ENCODE measurements around the gene DNAL4.

DNAL4 gene

DNA sequence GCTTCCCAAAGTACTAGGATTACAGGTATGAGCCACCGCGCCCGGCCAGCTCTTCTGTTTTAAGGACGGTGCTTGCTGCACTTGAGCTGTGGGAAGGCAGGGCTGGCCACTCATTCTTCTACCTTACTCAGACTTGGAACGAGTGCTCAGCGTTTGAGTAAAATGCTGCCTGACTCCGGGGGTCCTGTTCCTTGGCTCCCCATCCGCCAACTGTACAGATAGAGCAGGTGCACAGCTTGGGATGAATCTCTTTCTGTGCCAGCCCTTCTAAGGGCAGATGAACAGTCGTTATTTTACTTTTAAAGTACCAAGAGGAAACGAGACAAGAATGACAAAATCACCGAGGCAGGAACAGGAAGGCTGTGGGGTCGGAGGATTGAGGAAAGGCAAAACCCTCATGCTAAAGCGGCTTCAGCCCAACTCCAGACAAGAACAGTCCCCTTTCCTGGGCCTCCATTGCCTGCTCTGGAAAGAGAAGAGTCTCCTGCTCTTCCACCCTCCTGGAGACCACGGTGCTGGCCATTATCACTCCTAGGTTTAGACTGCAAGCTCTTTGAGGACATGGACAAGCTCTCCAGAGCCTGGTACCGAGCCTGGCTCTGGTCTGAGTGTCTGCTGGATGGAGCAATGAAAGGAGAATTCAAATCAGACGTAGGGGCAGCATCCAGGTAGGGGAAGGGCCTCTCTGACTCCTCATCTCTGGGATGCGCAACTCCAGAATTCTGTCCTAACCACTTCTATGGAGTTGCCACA lies 37.1 kb downstream of the DNAL4 start:
- DNase-seq (ENCODE audit: low read depth), result no peak

GRCh38 chr22:38755911-38756532 lies 37.9 kb downstream of the DNAL4 start, which contains the start of gene SUN2:
SUN2 (minus strand) TSS chr22:38755998; CDS start chr22:38752628, 3,370 bp downstream.
- DNase-seq (ENCODE audit: low read depth), result peak; percentile 89

DNA sequence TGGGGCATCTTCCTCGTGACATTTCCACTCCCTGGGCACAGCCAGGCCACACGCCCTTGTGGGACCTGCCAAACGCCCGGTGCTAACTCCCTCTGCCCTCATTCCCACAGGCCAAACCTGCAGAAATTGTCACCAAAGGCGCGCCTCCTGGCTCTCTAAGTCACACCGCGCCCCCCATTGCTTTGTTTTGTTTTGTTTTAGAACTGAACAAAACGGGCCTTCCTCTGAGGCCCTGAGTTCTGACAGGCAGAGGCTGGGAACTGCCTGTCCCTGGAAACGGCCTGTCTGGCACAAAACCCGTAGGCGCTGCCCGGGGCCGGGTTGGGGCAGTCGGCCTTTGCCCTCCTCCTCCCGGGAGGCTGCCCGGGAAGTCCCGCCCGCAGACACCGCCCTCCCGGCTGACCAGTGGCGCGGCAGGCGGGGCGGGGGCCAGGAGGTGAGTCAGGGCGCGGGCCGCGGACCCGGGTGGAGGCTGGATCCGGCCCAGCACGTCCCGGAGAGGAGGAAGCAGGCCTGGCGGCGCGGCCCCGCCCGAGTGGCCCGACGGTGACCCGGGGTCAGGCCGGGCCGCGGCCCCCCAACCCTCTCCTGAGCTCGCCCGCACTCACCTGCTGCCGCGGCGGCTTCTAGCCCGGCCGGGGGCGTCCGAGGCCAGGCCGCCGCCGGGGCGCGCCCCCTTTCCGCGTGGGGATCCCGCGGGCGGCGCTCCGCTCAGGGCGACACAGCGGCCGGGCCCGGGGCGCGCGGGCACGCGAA lies 38.6 kb downstream of the DNAL4 start:
- no peak for DNase-seq (ENCODE audit: low read depth)

DNA sequence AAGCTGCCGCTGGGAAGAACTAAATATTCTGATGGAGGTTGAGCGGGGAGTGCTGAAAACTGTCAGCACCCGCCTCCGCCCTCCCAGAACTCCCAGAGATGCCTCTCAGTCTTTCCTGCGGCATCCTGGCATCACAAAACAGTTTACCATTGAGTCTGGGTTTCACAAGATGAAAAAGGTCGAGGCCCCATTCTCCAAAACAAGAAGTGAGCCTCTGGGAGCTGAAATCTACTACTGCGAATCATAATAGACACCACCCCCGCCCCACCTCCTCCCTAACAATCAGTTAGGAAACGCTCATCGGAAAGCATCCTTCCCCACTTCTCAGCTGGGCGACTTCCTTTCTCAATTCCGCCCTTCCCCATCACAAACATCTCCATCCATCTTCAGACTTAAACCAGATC lies 39.2 kb downstream of the DNAL4 start:
- DNase-seq (ENCODE audit: low read depth), result no peak

GRCh38 chr22:38753948-38754750 lies 39.8 kb downstream of the DNAL4 start:
- no peak for DNase-seq (ENCODE audit: low read depth)

GRCh38 chr22:38751422-38752346 lies 42.3 kb downstream of the DNAL4 start:
- peak; percentile 43 for DNase-seq (ENCODE audit: low read depth)

DNA sequence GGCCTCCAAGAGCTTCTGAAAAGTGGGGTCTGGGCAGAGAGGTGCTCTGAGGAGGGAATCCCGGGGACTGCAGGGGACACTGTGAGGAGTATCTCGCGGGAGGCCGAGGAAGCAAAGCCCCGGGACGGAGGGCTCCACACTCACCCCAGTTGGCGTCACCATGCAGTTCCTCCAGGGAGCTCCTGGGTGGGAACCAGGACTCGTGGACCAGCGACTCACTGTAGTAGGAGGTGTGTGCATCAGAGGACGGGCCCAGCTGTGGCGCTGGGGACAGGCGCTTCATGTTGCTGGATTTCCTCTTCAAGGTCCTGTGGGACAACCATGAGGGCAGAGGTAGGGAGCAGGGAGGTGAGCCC lies 42.9 kb downstream of the DNAL4 start:
- no peak for DNase-seq (ENCODE audit: low read depth)

- no peak for DNase-seq (ENCODE audit: low read depth)
Measured at GRCh38 chr22:38750638-38751037, 43.3 kb downstream of the DNAL4 start.

- DNase-seq (ENCODE audit: low read depth), result no peak
Measured at GRCh38 chr22:38750104-38750503, 43.8 kb downstream of the DNAL4 start.

DNA sequence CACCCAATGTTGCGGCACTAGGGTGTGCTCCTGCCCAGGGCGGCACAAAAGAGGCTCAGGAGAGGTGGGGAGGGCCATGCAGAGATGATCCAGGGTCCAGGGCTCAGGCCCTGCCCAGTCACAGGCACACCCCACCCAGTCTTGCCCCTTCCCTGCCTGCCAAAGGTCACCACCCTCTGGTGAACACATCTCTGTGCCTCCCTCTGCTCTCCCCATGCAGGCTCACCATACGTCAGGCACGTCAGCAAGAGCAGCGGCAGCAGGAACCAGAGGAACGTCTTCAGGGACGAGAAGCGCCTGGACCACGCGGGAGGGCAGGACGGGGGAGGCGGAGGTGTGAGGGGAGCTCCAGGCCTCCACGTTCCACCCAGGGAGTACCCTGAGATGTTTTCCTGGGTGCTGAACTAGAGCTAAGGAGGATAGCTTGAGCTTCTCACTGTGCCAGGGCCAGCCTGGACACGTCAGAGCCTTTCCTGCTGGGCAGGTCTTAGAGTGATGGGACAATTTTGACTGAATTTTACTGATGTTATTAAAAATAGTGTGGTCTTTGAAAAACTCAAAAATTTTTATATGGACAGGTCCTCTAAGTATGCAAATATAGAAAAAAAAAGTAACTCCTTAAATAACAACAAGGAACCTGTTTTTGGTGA lies 45.3 kb downstream of the DNAL4 start:
- no peak for DNase-seq (ENCODE audit: low read depth)

- DNase-seq (ENCODE audit: low read depth), result no peak
Measured at GRCh38 chr22:38745676-38746460, 48.1 kb downstream of the DNAL4 start.

DNA sequence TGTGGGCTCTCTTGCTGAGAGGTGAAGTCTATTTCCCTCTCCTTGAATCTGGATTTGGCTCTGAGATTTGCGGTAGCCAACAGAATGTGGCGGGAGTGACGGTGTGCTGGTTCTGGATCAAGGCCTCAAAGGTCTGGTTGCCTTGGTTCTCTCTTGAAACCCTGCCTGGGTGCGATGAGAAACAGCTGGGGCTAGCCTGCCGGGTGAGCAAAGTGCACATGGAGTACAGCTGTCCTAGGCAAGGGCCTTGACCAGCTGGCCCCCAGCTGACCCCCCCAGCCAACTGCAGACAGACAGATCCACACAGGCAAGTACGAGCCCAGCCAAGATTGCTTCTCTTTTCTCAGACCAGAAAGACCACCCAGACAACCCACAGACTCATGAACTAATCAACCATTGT lies 49.0 kb downstream of the DNAL4 start:
- no peak for DNase-seq (ENCODE audit: low read depth)

DNA sequence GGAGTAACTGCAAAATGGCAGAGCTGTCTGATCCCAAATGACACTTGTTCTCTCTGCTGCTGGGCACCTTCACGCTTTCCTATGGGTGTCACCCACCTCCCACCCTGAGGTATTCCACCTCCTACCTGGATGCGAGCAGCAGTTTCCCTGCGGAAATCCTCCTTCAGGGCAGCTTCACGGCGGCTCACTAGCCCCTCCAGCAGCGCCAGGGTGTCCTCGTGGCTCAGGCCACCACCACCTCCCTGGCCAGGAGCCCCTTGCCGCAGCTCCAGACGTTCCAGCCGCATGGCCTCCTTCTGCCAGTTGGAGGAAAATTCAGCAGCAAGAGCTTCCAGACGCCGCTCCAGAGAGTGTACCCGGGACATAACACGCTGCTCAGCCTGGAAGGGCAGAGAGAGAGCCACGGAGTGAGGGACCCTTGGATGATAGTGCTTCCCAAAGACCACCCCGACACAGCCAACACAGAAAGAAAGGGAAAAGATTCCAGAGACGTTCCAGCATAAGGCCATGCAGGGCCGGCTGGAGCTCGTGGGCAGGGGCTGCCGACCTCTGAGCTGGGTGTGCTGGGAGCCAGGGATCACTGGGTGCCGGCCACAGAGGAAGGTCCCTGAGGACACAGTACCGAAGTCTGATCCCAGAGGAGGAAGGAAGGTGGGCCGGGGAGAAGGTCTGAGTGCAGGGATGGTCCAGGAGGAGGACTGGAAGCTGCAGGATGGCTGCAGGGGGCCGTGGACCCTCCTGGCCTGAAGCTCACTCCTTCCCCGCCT lies 51.6 kb downstream of the DNAL4 start:
- no peak for DNase-seq (ENCODE audit: low read depth)

DNA sequence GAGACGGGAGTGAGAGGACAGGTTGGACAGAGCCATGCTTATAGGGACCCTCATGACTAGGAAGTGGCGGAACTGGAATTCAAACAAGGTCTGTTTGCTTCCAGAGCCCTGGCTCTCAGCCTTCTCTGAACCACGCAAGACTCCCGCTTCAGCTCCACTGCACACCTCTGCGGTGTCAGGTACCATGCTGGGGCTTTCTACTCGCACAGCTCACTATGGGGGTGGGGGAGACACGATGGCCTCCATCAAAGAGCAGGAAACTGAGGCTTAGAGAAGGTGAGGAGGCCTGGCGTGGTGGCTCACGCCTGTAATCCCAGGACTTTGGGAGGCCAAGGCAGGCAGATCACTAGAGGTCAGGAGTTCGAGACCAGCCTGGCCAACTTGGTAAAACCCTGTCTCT lies 52.4 kb downstream of the DNAL4 start:
- no peak for DNase-seq (ENCODE audit: low read depth)

GRCh38 chr22:38741166-38741565 lies 52.8 kb downstream of the DNAL4 start:
- DNase-seq (ENCODE audit: low read depth), result no peak

DNA sequence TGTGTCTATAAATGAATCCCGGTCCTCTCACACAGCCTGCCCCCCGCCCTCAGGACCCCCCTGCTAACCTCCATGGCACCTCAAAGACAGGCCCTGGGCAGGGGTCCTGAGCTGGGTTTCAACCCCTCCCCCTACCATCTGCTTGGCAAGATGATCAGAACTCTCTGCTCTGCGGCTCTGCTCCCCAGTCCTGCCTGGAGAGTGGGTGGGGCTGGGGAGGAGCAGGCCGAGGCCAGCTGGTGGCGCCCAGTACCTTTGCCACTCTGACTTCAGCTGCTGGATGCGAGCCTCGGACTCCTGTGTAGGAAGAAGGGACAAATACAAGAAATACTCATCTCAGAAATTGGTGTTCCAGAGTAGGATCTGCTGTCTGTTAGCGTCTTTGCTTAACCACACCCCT lies 53.2 kb downstream of the DNAL4 start:
- DNase-seq (ENCODE audit: low read depth), result no peak

- no peak for DNase-seq (ENCODE audit: low read depth)
Measured at GRCh38 chr22:38740116-38740723, 53.7 kb downstream of the DNAL4 start.

DNA sequence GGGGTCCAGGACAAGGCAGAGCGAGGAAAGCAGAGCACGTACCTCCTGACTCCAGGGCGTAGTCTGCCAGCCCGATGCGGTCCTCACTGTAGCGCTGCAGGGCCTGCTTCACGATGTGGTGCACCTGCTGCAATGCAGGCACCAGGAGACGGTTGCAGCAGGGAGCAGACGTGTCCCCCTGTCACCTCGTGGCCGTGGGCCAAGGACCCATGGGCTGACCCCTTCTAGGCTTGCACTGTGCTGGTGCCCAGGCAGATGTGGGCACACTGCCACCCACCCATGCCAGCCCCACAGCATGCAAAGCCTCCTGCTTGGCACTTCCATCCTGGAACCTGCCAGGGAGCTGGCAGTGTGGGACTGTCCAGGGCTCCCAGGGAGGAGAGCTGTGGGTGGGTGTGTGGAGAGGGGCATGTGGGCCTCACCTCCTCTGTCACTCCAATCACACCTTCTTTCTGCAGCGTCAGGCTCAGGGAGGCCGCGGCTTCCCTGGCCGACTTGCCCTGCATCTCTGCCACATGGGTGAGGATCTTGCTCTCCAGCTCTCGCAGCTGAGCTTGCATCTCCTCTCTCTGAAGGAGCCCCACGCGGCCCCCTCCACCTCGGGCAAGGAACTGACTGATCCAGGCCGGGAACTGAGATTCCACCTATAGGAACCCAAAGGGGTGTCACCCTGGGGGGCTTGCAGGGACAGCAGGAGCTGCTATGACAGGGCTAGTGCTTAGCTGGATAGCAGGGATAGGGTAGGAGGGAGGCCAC lies 54.5 kb downstream of the DNAL4 start:
- DNase-seq (ENCODE audit: low read depth), result no peak
